ENCODE measurements around the gene UBR3.
"Not testable (repeated sequence)": the region's sequence is repeated elsewhere in the genome, so short reads cannot be mapped to it uniquely, and the experiment has no call there.

The UBR3 gene

DNA sequence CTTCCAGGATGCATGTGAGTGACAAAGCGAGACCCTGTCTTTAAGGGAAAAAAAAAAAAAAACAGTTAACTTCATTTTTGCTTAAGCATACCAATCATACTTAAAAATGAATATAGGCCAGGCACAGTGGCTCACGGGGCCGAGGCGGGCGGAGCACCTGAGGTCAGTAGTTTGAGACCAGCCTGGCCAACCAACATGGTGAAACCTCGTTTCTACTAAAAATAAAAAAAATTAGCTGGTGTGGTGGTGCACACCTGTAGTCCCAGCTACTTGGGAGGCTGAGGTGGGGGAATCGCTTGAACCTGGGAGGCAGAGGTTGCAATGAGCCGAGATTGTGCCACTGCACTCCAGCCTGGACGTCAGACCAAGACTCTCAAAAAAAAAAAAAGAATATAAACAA lies 44.1 kb downstream of the UBR3 start:
- DNase-seq (ENCODE audit: low spot score) = not testable (repeated sequence)

DNA sequence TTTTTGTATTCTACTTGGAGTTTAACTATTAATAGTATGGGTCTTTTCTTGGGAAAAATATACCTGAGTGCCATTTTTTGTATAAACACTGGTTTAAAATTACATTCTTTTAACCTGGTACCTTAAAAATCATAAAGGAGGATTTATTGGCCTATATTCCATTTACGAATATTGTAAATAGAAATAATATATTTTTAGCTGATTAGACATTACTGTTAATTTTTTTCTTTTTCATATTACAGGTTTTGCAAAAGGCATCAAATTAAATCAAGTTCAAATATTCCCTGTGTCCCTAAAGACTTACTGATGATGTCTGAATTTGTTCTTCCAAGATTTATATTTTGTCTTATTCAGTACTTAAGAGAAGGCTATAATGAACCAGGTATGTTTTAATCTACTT lies 44.7 kb downstream of the UBR3 start:
- no peak for DNase-seq (ENCODE audit: low spot score)

DNA sequence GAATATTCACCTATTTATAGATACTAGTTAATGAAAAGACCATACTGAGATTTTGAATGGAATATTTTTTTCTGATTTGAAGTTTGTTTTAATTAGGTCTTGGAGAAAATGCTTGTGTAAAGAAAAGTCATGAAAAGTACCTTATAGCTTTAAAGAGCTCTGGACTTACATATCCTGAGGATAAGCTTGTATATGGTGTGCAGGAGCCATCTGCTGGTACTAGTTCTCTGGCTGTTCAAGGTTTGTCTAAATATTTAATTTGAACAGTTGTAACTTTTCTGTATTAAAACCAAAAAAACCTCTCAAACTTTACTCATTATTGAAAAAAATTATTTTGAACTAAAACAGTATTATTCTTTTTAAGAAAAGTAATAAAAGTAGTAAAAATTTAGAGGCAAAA lies 50.1 kb downstream of the UBR3 start:
- DNase-seq (ENCODE audit: low spot score) = no peak

DNA sequence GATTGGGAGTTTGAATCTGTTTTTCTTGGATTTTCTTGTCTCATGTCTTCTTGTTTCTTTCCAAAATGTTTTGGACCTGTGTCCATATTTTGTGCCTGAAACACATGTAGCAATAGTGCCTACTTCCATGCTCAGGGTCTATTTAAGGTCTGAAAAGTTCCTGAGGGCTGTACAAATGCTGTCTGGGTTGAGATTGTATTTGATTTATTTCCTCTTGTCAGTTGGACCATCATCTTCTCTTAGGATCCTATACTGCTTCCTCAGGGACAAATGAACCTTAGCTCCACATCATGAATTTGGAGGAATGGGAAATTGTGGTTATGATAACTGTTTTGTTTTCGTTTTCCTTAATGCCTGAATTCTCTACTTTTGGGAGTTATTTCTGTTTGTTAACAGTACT lies 59.9 kb downstream of the UBR3 start:
- DNase-seq (ENCODE audit: low spot score) = no peak

DNA sequence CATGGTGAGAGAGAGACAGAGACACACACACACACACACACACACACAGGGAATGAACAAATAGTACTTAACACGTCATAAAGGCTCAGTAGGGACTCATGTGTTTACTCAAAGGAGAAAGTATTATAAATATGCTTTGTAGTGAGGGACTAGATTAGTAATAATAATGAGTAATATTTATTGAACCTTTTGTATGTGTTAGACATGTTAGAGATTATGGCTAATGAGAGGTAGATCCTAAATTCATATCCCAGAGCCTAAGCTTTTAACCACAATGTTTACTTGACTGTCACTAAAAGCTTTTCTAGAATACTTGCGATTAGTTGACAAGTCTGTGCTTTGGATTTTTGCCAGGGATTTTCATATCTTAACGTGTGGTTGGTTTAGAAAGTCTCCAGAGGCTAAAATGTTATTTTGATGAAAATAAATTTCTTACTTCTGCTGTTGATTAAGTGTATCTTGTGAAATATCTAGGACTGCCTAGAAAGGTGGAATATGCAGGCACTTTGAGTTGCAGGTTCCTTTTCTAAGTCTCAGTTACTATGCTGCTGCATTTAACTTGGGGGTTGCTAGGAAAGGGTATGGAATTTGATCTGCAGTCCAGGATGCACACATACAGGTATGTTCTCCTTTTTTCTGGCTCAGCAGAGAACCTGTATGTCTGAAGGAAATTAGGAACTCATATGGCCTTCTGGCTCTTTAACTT lies 64.5 kb downstream of the UBR3 start:
- DNase-seq (ENCODE audit: low spot score) = no peak

DNA sequence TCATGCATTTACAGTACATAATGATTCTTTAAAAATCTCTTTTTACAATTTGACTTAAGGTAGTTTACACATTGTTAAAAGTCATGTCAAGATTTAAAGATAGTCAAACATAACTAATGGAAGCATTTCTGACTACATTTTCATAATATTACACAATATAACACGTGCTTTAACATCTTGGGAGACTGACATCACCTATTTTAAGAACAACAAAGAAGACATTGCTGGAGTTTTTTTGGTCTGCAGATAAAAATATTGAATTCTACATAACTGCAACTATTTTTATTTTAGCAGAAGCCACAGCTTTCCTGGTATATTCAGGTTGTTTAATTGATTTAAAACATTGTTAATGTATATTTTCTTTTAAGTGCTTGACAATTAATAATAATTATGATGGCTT lies 65.7 kb downstream of the UBR3 start:
- DNase-seq (ENCODE audit: low spot score) = no peak

DNA sequence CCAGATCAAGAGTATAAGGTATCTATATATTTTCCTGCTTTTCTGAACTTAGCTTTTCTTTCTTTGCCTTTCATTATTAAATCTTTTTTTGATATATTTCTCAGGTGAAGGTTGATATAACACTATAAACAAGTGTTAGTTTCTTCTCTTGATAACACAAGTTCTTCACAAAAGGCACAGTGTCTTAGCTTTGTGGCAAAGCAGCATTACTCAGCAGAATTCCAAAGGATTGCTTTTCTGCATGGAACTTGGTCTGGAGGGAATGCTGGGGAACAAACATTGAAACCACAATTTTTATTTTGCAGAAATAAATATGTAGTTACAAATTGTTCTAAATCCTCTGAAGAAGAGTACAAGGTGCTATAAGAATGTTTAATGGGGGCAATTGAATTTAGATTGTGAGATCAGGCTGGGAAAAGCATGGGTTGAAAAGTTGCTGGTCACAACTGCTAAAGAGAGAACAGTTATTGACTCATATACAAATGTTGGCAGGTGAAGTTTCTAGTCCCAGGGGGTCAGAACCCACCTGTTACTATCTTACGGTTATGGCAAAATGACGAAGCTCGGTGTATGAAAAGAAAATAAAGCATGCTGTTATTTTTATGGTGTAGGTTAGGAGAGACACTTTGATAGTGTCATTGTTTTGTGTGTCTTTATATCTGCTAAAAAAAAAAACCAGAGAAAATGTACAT lies 68.2 kb downstream of the UBR3 start:
- DNase-seq (ENCODE audit: low spot score) = peak; percentile 15

DNA sequence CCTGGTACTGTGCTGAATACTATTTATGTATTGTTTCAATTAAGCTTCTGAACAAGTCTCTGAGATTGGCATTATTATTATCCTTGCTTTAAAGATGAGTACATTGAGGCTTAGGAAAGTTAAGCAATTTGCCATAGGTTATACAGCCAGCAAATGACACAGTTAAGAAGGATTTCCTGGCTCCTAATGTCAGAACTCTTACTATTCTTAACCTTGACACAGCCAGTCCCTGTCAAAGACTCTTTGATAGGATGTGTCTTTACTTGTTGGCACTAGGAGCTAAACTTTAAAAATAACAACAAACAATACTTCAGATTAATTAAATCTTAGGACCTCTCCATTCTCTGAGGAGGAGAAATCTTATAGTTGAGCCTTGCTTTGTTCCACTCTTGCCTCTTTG lies 70.6 kb downstream of the UBR3 start:
- no peak for DNase-seq (ENCODE audit: low spot score)

DNA sequence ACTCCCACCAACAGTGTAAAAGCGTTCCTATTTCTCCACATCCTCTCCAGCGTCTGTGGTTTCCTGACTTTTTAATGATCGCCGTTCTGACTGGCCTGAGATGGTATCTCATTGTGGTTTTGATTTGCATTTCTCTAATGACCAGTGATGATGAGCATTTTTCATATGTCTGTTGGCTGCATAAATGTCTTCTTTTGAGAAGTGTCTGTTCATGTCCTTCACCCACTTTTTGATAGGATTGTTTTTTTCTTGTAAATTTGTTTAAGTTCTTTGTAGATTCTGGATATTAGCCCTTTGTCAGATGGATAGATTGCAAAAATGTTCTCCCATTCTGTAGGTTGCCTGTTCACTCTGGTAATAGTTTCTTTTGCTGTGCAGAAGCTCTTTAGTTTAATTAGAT lies 72.8 kb downstream of the UBR3 start:
- DNase-seq (ENCODE audit: low spot score) = not testable (repeated sequence)

DNA sequence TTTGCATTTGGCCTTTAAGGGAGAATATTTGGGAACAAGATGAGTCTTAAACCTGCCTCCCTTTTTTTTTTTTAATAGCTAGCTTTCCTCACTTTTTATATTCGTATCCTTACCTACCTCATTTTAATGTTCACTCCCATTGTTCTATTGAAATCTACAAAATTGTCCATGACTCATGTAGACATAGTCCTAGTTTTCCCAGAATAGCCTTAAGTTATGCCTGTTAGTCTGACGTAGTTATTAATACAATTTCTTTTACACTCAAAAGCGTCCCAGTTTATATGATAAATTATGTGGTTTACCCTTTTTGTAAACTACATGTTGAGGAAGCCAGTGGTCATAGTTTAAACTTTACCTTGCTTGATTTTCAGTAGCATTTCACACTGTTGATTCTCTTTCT lies 73.4 kb downstream of the UBR3 start:
- DNase-seq (ENCODE audit: low spot score) = no peak

DNA sequence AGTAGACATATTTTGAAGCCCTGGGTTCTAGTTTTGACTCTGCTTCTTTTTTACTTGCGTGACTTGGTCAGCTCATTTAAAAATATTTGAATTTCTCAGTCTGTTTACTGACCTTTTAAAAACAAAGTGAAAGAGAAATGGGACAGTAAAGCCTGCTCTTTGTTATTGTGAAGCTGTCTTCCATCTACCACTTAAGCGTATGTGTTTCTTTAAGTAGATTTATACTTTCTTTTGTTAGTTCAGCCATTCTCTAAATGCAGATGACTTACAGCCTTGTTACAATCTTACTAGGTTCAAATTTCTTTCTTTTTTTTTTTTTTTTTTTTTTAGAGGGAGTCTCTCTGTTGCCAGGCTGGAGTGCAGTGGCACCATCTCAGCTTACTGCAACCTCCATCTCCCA lies 79.5 kb downstream of the UBR3 start:
- no peak for DNase-seq (ENCODE audit: low spot score)

DNA sequence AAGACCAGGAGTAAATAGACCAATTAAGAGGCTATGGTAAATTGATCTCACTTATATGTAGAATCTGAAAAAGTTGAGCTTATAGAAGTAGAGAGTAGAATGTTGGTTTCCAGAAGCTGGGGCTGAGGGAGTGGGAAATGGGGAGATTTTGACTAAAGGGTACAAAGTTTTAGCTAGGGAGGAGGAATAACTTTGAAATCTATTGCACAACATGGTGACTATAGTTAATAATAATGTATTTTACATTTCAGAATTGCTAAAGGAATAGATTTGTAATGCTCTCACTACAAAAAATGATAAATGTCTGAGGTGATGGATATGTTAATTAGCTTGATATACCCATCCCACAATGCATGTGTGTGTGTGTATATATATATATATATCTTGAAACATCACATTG lies 82.1 kb downstream of the UBR3 start:
- DNase-seq (ENCODE audit: low spot score) = no peak

DNA sequence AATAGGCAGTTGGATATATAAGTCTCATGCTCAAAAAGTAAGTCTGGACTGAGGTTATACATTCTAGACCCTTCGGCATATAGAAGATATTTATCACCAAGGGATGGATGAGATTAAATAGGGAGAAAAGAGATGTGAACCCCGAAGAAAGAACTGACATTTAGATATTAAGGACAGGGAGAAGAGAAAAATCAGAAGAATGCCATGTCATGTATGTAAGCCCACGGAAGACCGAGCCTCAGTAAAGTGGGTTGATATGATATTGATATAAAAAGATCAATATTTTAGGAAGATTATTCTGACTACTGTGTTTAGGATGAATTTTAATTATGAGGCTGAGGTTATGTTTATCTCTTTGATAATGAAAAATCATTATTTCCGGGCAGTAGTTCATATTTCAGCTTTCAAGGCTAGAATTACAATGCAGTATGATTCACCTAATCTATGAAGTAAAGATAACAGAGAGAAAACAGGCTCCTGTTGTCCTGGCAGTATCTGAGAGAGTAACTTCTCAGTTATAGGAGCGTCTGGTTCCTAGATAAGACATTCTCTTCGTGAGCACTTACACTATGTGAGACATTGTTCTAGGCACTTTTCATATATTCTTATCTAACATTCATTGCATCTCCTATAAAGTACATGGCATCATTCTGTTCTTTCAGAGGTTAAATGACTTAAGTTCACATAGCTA lies 83.0 kb downstream of the UBR3 start:
- DNase-seq (ENCODE audit: low spot score) = no peak

DNA sequence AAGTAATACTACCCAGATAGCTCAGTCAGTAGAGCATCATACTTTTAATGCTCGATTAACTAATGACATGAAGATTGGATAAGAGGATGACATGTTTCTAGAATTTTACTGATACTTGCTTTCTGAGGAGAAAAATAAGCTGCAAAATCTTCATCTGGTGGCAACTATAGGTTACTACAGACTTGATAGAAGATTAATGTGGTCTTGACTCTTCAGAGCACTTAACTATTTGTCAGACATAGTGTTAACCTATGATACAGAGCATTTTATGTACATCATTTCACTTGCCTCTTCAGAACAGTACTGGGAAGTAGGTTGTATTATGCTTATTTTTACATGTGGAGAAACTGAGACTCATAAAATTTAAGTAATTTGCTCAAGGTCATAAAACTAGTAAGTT lies 83.9 kb downstream of the UBR3 start:
- no peak for DNase-seq (ENCODE audit: low spot score)

DNA sequence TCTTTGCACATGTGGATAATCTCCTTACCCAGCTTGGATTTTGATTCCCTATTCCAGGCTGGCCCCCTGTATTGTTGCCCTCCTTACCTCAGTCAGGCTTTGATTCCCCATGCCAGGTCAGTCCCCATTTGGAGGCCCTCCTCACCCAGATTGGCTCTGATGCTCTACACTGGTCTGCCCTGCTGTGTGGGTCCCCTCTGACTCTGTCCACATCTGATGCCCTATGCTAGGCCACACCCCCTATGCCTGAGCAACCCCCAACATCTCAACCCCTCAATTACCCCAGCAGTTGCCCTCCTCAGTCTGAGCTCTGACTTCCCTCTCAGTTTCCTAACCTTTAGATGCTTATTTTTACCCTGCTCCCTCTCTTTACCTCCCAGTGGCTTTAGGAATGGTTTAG lies 89.4 kb downstream of the UBR3 start:
- no peak for DNase-seq (ENCODE audit: low spot score)

DNA sequence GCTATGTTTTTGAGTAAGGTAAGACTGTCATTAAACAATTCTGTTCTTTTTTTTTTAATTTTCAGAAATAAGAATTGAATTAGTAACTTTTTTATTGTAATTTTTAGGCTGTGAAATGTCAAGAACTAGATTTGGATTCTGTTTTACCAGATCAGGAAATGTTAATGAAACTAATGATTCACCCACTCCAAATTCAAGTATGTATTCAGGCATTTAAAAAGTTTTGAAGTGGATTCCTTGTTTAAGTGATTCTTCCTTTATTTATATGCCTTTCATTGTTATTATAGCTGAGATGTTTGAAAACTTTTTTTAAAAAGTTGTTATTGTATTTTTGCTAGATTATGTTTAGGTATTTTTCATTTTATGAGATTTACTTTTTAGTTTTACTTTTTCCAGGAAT lies 96.7 kb downstream of the UBR3 start:
- no peak for DNase-seq (ENCODE audit: low spot score)

DNA sequence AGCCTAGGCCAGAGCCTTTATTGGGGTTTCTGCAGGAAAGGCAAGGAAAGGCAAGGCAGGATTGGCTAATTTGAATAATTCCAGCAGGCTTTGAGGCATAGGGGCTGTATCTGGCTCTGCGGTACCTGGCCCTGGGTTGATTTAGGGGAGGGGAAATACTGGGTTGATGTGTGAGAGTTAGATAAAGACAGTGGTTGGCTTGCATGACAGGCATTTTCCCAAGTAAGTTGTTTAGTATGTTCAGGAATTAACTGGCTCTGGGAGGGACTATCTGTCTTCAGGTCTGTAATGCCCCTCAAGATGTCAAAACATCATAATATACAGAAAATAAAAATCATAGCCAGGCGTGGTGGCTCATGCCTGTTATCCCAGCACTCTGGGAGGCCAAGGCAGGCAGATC lies 98.7 kb downstream of the UBR3 start:
- DNase-seq (ENCODE audit: low spot score) = no peak

DNA sequence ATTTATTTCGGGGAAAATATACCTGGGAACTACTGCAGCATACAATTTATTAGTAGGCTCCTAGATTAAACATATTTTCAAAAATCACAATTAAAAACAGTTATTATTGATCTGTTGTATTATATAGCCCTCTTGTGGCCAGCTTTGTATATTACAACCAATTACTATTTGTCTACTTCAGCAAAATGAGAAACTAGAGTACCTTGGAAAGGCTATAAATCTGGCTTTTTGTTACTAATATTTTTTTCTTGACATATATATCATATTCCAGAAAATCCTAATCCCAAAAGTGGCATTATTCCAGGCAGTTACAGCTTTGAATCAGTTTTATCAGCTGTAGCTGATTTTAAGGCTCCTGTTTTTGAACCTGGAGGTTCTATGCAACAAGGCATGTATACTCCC lies 101.2 kb downstream of the UBR3 start:
- DNase-seq (ENCODE audit: low spot score) = peak; percentile 20

DNA sequence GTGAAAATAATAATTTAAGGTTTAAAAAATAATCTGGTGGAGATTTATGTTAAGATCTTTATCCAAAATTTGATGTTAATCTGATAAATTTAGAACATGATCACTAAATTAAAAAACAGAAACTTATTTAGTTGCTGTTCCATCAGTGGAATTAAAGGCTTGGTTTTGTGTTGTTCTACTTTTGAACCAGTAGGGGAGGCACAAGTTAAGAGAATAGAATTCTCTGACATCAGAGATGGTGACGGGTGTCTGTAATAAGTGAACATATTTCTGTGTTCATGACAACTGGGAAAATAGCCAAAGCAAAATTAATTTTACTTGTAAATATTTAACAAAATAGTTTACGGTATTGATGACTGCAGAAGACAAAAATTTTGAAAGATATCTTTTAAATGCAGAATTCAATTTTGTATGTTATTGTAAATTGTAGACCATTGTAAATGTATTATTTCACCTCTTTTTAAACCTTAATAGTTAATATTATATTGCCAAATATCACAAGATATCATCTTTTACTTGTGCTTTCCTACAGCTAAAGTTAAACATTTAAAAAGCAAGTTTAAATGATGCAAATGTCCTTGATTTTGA lies 106.0 kb downstream of the UBR3 start:
- DNase-seq (ENCODE audit: low spot score) = peak; percentile 64

DNA sequence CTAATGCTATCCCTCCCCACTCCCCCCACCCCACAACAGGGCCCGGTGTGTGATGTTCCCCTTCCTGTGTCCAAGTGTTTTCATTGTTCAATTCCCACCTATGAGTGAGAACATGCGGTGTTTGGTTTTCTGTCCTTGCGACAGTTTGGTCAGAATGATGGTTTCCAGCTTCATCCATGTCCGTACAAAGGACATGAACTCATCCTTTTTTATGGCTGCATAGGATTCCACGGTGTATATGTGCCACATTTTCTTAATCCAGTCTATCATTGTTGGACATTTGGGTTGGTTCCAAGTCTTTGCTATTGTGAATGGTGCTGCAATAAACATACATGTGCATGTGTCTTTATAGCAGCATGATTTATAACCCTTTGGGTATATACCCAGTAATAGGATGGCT lies 109.4 kb downstream of the UBR3 start:
- DNase-seq (ENCODE audit: low spot score) = not testable (repeated sequence)

DNA sequence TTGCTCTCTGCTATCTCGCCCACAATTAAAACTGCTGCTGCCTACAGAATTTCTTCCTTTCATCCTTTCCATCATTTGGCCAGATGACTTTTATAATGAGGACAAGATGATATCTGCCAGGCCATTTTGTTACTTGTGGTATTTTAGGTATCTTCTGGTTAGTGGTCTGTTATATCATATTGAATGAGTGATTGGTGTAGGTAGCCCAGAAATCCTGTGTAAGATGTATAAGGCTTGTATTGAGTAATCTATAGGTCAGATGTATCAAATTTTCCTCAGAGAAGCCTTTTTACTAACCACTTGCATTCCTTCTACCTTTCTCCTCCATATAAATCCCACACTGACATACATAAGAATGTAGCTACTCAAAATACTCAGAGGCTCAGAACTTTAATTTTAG lies 118.3 kb downstream of the UBR3 start:
- no peak for DNase-seq (ENCODE audit: low spot score)

DNA sequence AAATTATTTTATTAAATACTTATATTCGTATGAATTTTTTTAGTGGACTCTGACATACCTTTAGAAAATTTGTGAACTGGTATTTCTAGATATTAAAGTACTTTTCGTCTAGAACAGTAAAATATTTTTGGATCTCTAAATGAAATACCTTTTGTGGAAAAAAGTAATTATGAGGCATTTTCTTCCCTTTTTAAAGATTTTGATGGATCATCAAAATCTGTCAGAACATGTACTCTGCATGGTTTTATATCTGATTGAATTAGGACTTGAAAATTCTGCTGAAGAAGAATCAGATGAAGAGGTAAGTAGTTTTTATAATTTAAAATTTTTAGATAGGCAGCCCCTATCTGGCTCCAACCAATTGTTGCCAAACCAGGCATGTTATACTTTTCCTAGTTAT lies 118.8 kb downstream of the UBR3 start:
- DNase-seq (ENCODE audit: low spot score) = no peak

DNA sequence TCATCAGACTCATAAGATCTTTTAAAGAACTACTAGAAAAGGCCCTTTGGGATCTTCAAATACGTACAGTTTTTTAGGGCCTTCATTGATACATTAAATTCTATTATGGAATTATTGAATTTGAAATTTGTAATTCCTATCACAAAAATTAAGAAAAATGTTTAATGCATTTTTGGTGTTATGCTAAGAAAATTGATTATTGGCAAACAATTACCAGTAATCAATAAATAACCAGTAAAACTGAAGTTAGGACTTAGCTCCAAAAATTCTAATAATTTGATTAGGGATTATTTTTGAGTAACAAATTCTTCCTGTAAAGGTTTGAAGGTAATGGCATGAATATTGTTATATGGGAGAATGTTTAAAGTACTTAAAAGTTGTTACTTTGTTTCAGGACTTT lies 119.3 kb downstream of the UBR3 start:
- no peak for DNase-seq (ENCODE audit: low spot score)

Measured in GM03348 (cell line).